HL-60/S4 treated with phorbol 12-myristate 13-acetate at 8.2 ng/mL for 4 days and 3 days (cell line): ENCODE data around the gene MAEL.
"Not testable (repeated sequence)": the region's sequence is repeated elsewhere in the genome, so short reads cannot be mapped to it uniquely, and the experiment has no call there.

ENCODE experiments used
- in situ Hi-C: fragments of 300-500 bp; cut with MboI; formaldehyde crosslinking; loops from 2 replicates; pipeline ENCODE4 v1.15.0; 2022; ENCODE audit warnings: low sequenced_read_pairs

The MAEL gene

DNA sequence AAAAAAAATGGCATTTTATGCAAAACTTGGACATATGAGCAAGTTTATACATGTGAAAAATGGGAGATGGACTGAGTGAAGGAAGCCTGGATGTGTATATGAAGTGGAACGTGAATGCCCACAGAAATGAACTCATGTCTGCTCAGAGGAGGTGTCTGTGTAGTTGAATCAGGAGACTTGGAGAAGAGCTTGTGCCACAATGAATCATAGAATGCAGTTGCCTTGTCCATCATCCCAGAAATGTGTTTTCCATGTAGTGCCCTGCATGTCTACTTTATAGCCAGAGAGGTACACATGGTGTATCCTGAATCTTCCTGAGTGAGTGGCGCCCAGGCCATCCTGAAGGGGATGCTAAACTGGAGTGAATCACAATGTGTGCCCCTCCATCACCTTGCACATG lies 11.1 kb upstream of the MAEL start:
- in situ Hi-C loops = no loop called here

DNA sequence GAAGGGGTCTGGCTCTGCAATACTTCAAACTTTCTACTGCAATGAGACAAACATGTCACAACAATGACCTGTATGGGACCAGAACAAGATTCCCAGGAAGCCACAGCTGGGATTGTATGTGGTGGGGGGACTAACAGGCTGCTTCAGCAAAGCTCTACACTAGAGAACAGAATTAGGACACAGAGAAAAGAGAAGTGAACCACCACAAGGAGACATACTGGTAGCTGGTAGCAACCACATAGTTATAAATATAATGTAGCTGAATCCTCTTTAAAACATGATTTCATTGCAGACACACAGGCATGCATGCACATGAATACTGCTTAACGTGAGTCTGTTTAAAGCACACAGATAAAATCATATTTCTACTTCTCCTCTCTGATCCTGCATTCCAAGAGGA lies 10.3 kb upstream of the MAEL start:
- in situ Hi-C loops = no loop called here

DNA sequence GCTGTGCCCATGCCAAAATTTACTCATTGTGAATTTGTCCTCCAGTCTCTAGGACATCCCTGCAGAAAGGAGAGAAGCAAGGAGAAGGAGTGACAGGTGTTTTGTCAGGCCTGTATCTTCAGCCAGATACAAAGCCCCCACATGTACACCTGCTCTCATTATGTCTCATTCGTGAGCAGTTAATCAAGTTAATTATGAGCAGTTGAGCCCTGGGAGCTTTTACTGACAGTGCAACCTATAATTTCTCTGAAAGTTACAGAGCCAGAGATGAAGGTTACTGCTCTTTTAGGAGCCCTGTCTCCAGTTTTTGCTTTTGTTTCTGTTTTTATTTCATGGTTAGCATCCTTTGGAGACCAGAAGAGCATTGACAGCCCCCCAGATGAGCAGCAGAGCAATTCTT lies 8.7 kb upstream of the MAEL start:
- in situ Hi-C loops = no loop called here

DNA sequence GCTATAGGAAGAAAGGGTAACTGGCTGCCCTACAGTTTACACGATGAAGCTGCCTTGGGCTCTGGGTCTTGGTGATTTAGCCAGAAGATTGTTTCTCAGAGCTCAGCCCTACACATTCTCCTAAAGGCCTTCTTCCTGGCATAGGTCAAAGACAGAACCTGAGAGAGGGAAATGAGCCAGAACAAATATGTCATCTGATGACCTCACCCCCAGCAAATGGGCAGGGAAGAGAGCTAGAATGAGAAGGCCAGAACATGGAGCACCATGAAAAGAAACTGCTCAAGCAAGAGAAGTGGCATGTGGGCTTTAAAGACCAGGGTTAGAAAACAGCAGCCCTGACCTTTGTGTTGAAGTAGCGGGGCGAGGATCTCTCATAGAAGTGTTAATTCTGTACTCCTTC lies 8.3 kb upstream of the MAEL start:
- in situ Hi-C loops = no loop called here

DNA sequence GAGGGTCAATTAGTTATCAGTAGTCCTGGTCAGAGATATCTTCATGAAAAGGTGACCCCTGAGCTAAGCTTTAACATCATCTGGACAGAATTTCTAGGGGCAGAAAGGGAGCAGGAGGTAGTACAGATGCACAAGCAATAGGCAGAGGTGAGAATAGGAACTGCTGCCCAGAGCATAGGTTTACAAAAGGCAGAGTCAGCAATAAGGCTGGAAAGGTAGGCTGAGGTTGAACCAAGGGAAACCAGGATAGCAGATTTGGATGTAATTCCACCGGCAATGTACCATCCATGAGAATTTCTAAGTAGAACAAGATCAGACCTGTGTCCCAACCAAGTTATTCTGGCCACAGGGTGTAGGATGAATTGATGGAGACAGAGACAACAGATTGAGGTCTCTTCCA lies 7.5 kb upstream of the MAEL start:
- in situ Hi-C loops = no loop called here

DNA sequence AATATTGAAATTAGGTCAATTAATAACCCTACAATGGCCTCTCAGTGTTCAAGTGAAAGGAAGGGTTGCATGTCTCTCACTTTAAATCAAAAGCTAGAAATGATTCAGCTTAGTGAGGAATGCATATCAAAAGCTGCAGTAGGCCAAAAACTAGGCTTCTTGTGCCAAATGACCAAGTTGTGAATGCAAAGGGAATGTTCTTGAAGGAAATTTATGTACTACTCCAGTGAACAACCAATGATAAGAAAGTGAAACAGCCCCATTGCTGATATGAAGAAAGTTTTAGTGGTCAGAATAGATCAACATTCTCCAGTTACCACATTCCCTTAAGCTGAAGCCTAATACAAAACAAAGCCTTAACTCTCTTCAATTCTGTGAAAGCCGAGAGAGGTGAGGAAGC lies 10.0 kb downstream of the MAEL start:
- in situ Hi-C loops = no loop called here

DNA sequence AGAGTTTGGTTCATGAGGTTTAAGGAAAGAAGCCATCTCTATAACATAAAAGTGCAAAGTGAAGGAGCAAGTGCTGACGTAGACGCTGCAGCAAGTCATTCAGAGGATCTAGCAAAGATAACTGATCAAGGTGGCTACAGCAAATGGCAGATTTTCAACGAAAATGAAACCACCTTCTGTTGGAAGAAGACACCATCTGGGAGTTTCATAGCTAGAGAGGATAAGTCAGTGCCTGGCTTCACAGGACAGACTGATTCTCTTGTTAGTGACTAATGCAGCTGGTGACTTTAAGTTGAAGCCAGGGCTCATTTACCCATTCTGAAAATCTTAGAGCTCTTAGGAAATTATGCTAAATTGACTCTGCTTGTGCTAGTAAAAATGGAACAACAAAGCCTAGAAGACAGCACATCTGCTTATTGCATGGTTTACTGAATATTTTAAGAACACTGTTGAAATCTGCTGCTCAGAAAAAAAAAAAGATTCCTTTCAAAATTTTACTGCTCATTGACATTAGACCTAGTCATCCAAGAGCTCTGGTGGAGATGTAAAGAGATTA lies 10.5 kb downstream of the MAEL start:
- in situ Hi-C loops = no loop called here

DNA sequence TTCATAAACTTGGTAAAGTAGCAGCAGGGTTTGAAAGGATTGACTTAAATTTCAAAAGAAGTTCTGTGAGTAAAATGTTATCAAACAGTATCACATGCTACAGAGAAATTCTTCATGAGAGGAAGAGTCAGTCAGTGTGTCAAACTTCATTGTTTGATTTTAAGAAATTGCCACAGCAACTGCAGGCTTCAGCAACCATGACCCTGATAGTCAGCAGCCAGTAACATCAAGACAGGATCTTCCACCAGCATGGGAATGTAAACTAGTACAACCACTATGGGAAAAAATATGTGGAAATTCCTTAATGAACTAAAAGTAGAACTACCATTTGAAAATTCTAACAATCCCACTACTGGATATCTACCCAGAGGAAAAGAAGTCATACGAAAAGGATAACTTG lies 11.5 kb downstream of the MAEL start:
- in situ Hi-C loops = no loop called here

DNA sequence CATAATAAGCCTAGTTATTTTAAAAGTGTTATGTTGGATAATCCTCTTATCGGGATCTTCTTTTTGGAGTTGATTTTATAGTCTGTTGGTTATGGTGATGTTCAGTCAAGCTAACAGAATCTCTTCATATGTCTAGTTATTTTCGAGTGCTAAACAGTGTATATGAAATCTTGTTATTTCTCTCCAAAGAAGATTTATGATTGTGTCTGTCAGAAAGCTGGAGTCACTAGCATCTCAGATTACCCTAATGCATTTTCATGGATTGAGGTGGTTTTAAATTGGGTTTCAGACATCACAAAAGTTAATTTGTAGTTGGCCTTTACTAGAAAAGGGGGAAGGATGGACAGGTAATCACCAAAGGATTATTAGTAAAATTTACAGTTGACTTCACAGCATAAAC lies 13.3 kb downstream of the MAEL start:
- in situ Hi-C loops = no loop called here

DNA sequence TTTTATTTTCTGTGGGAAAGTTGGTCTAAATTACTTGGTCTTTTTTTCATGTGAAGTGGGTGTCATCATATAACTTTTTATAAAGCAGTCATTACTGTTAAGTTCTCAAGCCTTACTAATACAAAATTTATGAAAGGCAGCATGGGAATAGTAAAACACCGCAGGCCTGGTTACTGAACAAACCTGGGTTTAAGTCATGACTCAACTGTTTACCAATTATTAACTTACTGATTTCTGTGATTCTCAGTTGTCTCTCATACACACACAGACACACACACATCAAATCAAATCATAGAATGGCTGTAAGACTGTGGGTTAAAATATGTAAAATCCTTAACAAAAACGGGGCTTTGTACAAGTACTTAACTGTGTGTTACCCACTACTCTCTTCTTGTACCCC lies 14.6 kb downstream of the MAEL start:
- in situ Hi-C loops = no loop called here

DNA sequence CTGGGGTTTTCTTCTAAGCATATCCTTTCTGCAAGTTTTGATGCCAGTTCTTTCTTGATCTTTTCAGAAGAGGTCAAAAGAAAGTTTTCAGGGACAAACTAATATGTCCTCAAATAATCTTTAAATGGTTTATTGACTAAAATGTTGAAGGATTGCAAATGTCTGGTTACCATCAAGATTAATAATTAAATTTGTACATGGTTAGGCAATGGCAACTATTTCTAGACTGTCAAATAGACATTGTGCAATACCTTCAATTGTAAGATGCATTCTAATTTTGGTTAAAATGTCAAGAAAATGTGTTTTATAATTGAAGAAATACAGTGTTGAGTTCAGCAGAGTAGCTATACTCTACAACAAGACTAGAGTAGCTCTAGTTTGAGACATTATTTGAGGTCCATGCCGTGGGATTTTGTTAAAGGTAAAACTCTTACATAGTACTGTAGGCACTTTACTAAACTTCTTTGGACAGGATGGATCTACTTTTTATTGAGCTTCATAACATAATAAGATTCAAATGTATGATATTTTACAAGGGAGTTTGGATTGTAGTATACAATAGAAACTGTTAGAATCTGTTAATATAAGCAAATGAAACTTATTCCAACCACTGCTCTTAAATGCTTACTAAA lies 22.6 kb downstream of the MAEL start:
- in situ Hi-C loops = no loop called here

DNA sequence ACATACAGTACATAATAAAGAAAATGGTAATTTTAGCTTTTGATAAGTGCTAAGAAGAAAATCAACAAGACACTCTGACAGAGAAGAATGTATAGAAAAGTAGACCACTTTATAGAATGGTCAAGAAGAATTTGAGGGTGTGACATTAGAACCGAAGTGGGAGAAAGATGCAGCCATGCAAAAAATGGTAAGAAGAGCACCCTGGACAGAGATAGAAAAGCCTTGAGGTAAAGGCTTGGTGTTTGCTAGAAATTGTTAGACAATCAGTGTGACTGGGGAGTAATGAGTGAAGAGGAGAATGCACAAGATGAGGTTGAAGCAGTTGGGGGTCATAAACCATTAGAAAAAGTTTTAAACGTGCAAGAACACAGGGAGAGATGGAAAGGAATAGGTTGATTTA lies 23.5 kb downstream of the MAEL start:
- in situ Hi-C loops = no loop called here

DNA sequence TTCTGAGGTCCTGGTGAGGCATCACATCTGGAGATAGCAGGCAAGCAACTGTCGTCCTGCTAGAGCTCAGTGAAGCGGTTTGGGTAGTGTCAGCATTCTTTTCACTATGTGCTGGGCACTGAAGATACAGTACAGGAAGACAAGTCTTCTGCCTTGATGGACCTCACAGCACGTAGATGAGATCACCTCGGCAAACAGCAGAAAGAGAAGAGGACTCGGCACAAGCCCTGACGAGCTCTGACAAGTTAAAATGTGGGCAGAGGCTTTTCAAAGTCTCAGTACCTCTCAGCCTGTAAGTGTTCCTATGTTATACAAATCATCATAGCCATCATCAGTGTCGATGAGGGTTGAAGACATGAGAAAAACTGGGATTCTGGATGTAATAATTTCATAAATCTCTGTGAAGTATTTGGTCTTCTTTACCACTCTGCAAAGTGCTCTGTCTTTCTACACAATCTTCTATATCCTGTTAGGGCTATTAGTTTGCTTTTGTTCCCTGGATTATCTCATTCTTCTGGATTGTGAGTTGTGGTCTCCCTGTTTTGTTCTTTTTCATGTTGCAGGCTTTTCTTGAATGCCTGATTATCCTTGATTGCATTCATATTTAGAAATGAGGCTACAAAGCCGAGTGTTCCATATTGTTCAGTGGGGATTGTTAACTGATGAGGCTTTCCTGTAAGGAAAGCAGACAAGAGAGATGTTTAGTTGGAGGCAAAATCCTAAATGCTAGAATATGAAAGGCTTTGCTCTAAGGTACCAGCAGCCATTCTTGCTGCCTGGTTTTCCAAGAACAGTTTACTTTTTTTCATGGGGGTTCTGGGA lies 24.2 kb downstream of the MAEL start:
- in situ Hi-C loops = no loop called here

DNA sequence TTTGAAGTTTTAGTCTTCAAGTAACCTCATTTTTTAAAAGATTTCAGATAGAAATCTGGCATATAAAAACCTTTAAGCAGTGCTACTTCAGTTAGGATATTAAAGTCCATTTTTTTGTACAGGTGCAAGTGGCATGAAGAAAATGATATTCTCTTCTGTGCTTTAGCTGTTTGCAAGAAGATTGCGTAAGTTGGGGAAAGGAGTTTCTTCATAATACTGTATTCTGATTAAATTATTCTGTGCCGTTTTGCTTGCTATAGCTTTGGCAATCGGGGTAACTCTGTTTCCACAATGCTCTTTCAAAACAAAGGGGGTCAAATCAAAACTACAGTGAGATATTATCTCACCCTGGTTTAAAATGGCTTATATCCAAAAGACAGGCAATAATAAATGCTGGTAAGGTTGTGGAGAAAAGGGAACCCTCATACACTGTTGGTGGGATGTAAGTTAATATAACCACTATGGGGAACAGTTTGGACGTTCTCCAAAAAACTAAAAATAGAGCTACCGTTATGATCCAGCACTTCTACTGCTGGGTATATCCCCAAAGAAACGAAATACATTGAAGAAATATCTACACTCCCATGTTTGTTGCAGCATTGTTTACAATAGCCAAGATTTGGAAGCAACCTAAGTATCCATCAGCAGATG lies 27.1 kb downstream of the MAEL start:
- in situ Hi-C loops = no loop called here

DNA sequence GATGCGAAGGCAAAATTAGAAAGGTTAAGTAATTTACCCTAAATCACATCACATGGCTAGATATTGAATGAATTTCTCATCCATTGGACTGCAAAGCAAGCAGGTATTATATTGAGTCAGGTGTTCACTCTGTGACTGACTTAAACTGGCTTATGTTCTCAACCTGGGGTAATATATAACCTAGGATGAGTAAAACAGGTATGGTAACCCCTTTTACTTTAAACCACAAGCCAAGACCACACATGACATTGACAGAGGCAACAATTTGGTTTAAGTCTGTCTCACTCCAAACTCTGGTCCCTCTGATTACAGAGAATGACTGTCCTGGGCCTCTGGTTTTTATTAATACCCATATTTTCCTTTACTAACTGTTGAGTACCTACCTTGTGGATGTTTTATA lies 33.3 kb downstream of the MAEL start:
- in situ Hi-C loops = no loop called here

DNA sequence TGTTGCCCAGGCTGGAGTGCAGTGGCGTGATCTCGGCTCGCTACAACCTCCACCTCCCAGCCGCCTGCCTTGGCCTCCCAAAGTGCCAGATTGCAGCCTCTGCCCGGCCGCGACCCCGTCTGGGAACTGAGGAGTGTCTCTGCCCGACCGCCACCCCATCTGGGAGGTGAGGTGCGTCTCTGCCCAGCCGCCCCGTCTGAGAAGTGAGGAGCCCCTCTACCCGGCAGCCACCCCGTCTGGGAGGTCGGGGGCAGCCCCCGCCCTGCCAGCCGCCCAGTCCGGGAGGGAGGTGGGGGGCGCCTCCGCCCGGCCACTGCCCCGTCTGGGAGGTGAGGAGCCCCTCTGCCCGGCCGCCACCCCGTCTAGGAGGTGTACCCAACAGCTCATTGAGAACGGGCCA lies 40.5 kb downstream of the MAEL start:
- in situ Hi-C loops = not testable (repeated sequence)

DNA sequence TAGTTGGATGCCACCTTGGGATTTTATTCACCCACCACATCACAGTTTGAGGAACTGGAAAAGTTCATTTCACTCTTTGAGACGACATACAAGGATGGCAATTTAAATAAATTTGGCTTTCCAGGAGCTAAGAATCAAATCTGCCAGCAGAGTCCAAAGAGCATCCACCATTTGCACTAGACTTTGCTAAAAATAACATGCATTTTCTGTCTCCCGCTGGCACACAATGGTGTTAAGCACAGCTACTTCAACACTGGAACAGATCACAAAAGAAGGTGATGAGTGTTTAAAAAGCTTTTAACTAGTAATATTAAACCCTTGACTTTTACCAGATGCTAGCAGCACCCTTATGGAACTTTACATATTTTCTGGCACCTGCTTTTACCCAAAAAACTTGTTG lies 44.6 kb downstream of the MAEL start:
- in situ Hi-C loops = no loop called here

DNA sequence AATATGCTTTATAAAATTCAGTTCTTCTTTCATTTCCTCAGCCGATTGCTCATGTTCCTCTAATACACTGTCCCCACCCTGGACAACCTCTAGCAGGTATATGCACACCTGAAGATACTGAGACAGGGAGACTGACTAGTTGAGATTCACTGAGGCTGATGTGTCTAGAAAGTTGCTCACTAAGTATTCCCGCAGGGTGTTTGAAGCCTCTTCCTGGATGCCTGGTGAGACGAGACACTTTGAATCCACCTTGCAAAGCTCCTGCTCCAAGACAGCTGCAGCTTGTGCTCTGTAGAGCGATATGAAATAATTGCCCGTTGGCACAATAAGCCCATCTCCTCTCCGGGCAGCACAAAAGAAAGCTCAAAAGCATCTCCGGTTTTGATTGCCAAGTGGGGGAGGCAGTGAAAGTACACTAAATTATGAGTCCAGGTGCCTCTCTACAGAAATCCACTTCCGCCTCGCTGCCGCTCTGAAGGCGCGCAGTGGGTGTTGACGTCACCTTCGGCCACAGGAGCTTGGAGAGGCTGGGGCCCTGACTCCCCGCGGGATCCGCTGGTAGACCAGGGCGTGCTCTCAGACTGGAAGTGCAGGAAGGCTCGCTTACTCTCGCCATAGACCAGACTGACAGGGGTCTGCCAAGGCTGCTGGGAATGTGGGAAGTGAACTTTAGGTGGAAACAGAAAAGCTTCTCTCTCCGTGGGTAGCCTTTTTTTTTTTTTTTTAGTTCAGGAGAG lies 54.8 kb downstream of the MAEL start:
- in situ Hi-C loops = no loop called here

DNA sequence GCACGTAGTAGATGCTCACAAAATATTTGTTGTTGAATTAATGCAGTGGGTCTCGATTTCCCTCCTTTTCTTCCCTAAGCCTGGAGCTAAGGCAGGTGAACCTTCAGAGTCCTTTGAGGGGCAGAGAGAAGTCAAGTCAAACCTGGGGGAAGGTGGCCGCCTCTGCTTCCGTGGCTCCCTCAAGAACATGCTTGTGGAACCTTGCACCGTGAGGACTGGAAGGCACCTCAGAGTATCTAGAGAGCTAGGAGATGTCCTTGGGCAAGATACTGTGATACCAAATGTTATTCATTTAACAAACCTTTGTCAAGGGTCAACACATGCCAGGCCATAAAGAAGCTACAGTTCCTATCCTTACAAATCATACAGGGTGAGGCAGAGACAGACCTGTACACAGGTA lies 62.8 kb downstream of the MAEL start:
- in situ Hi-C loops = loop anchor here (10.0 to 25.0 kb wide), 2 partner anchors 137 to 485 kb away; no protein-coding TSS in a partner anchor

DNA sequence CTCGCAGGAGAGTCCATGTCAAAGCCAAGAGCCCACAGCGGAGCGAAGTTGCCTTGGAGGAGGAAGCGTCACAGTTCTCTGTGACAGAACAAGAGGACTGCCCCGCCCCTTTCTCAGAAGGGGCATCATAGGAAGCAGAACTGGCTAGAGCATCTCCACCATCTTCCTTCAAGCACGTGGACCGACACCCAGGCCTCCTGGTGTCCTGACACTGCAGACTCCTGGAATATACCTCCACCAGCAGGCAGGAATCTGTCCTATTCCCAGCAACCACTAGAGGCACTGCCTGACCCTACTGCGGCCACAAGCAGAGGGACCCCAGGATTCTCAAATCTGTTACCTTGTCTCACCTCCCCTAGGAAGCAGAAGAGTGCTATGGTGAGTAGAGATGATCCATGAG lies 63.3 kb downstream of the MAEL start:
- in situ Hi-C loops = loop anchor here (10.0 to 25.0 kb wide), 2 partner anchors 138 to 485 kb away; no protein-coding TSS in a partner anchor

DNA sequence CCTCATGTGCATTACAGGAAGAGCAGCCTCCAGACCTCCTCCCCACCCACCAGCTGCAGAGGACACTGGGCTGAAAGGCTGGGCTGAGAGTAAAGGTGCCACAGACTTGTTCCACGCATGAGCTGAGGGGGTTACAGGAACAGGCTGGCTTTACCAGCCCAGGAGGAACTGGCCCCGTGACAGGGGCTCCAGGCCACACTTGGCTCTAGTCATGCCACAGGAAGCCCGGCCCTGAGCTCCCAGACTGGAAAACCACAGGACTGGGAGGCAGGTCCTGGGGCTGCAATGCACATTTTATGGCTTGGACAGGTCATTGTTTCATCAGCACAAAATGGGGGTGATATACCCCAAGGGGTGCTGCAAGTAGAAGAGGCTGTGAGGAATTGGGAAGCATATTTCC lies 65.5 kb downstream of the MAEL start:
- in situ Hi-C loops = loop anchor here (10.0 to 25.0 kb wide), 2 partner anchors 140 to 483 kb away; no protein-coding TSS in a partner anchor
